Measurements from ENCODE around the gene RAB35. TPM values are rescaled to one million over a fixed set of nuclear protein-coding genes. Genes with fewer than 3 reads are reported as not detected.

RAB35 gene
- total RNA-seq, 2 donors from 2014 or later: 13.4 to 17.6 TPM

DNA sequence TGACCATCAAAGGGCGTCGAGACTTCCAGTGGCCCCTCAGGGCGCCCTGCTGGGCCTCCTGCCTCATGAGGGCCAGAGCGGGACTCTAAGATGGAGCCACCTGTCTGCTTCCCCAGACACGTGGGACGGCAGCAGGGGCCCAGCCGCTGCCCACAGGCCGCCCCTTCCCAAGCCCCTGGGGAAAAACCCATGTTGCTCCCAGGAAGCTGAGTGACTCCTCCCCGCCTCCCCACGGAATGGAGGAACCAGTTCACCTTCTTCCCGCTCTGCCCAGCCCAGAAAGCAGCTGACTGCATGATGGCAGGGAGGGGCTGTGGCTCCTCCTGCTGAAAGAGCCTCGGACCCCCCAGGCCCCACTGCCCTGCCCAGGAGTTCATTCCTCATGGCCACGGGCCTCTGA is 14.9 kb downstream of the RAB35 start:
- H3K27me3 ChIP-seq: no peaks in the 10 kb centered on the region
- peaks cover 47% of the 10 kb centered on the region for H3K36me3 ChIP-seq
- peaks cover 0 to 33% of the 10 kb centered on the region in 2 donors for H3K4me1 ChIP-seq
- H3K4me3 ChIP-seq: no peak overlapping the region
- no peak for DNase-seq (ENCODE audit: low spot score)
- TF ChIP-seq, protein P1, sequence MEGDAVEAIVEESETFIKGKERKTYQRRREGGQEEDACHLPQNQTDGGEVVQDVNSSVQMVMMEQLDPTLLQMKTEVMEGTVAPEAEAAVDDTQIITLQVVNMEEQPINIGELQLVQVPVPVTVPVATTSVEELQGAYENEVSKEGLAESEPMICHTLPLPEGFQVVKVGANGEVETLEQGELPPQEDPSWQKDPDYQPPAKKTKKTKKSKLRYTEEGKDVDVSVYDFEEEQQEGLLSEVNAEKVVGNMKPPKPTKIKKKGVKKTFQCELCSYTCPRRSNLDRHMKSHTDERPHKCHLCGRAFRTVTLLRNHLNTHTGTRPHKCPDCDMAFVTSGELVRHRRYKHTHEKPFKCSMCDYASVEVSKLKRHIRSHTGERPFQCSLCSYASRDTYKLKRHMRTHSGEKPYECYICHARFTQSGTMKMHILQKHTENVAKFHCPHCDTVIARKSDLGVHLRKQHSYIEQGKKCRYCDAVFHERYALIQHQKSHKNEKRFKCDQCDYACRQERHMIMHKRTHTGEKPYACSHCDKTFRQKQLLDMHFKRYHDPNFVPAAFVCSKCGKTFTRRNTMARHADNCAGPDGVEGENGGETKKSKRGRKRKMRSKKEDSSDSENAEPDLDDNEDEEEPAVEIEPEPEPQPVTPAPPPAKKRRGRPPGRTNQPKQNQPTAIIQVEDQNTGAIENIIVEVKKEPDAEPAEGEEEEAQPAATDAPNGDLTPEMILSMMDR (IDR thresholded peaks at IDR 0.05): no peak
- no peaks in the 10 kb centered on the region for H3K9me3 ChIP-seq
- peak overlapping the region in 1 of 2 donors; percentile 63 for H3K27ac ChIP-seq

GRCh38 chr12:120101182-120101581 is 15.4 kb downstream of the RAB35 start:
- H3K9me3 ChIP-seq: no peaks in the 10 kb centered on the region
- DNase-seq (ENCODE audit: low spot score): no peak
- no peaks in the 10 kb centered on the region for H3K27me3 ChIP-seq
- no peak overlapping the region for H3K4me3 ChIP-seq
- H3K4me1 ChIP-seq: peaks cover 0 to 33% of the 10 kb centered on the region in 2 donors
- H3K36me3 ChIP-seq: peaks cover 52% of the 10 kb centered on the region
- peak overlapping the region; percentile 40 to 63 for H3K27ac ChIP-seq
- TF ChIP-seq, protein P1 (IDR thresholded peaks at IDR 0.05): no peak

GRCh38 chr12:120100630-120101029 is 15.9 kb downstream of the RAB35 start:
- TF ChIP-seq, protein P1 (IDR thresholded peaks at IDR 0.05): no peak
- H3K36me3 ChIP-seq: peaks cover 57% of the 10 kb centered on the region
- peak; percentile 79 for DNase-seq (ENCODE audit: low spot score)
- H3K4me3 ChIP-seq: no peak overlapping the region
- H3K9me3 ChIP-seq: no peaks in the 10 kb centered on the region
- peak overlapping the region; percentile 40 to 63 for H3K27ac ChIP-seq
- no peaks in the 10 kb centered on the region for H3K27me3 ChIP-seq
- peaks cover 0 to 33% of the 10 kb centered on the region in 2 donors for H3K4me1 ChIP-seq

DNA sequence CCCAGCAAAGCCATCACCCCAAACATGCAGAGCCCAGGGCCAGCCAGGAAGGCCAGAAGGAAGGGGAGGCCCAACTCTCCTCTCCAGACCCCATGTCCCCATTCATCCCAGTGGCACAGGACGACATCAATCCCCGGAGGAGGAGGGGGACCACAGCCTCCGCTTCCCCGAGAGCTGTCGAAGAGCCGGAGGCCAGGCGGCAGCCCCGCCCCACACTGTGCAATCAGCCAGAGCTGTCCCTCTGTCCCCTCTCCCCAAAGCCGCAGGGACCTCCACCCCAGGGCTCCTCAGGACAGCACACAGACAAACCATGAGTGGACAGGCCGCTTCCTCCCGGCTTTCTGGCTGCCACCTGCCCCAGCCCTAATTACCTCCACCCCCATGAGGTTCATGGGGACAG is 16.8 kb downstream of the RAB35 start:
- Histone ChIP-seq H3K27ac (no peak overlapping the region), H3K27me3 (no peaks in the 10 kb centered on the region), H3K4me1 (peaks cover 0 to 33% of the 10 kb centered on the region in 2 donors), H3K36me3 (peaks cover 53% of the 10 kb centered on the region), H3K4me3 (no peak overlapping the region), H3K9me3 (no peaks in the 10 kb centered on the region)
- DNase-seq (ENCODE audit: low spot score): no peak
- TF ChIP-seq, protein P1 (IDR thresholded peaks at IDR 0.05): no peak

- H3K9me3 ChIP-seq: no peaks in the 10 kb centered on the region
- TF ChIP-seq, protein P1 (IDR thresholded peaks at IDR 0.05): no peak
- H3K4me1 ChIP-seq: peaks cover 0 to 33% of the 10 kb centered on the region in 2 donors
- H3K4me3 ChIP-seq: no peak overlapping the region
- peaks cover 44% of the 10 kb centered on the region for H3K36me3 ChIP-seq
- H3K27ac ChIP-seq: no peak overlapping the region
- no peaks in the 10 kb centered on the region for H3K27me3 ChIP-seq
- no peak for DNase-seq (ENCODE audit: low spot score)
These were observed 17.6 kb downstream of the RAB35 start for GRCh38 chr12:120098756-120099470.

All from right atrium auricular region (tissue), 2 donors.